Bone marrow (tissue), 2 donors: Measurements from ENCODE around the gene RGL3.
"Not testable (repeated sequence)": the region's sequence is repeated elsewhere in the genome, so short reads cannot be mapped to it uniquely, and the experiment has no call there.

Source experiments
- DNase-seq, 2 donors: peaks; one replicate each; lab custom pipeline; 2025; lab: John Stamatoyannopoulos, UW

Gene RGL3

GRCh38 chr19:11420429-11421370 lies 1.6 kb upstream of the RGL3 start:
- peak in 1 of 2 donors; percentile 36 for DNase-seq

DNA sequence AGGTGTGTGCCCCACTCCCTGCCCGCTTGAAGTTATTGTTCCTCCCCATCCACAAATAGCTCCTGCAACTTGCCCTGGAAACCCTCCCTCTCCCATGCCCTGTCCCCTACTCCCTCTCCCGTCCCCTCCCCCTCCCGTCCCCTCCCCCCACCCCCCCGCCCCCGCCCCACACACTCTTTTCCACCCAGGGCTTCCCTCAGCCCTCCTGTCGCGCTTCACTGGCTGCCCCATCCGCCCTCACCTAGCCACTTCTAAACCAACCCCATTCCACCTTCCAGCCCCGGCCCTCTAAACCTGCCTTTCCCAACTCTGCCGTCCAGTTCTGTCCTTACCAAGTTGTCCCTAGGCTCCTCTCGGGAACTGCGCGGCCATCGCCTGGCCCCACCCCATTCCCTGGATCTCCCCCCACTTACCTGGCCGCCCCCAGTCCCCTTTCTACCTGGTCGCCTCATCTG lies 993 bp downstream of the RGL3 start:
- DNase-seq: no peak

GRCh38 chr19:11416346-11417052 lies 2.6 kb downstream of the RGL3 start:
- DNase-seq: no peak

GRCh38 chr19:11414544-11414943 lies 4.6 kb downstream of the RGL3 start:
- no peak for DNase-seq

DNA sequence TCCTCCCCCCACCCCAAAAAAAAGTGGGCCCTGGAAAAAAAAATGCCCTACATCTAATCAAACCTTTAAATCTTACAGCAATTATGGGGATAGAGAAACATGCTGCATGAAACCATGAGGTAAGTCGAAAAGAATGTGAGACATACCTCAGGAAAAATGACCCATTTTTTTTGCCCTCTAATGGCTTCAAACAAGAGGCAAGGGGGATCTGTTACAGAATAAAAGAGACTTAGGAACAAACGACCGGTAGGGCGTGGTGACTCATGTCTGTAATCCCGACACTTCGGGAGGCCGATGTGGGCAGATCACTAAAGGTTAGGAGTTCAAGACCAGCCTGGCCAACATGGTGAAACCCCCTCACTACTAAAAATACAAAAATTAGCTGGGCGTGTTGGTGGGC lies 8.4 kb downstream of the RGL3 start:
- no peak for DNase-seq

DNA sequence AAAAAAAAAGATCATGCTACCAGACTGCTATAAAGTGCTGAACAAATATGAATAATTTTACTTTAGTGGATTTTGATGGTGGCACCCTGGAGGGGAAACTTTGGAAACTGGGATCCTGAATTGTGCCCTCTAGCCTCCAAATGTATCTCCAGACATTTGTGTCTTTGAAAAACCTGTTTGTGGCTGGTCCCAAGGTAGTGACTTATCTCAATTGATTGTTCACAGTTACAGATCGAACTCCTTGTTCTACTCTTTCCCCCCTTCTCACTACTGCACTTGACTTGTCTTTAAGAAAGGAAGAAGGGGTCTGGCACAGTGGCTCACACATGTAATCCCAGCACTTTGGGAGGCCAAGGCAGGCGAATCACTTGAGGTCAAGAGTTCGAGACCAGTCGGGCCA lies 10.5 kb downstream of the RGL3 start:
- no peak for DNase-seq

DNA sequence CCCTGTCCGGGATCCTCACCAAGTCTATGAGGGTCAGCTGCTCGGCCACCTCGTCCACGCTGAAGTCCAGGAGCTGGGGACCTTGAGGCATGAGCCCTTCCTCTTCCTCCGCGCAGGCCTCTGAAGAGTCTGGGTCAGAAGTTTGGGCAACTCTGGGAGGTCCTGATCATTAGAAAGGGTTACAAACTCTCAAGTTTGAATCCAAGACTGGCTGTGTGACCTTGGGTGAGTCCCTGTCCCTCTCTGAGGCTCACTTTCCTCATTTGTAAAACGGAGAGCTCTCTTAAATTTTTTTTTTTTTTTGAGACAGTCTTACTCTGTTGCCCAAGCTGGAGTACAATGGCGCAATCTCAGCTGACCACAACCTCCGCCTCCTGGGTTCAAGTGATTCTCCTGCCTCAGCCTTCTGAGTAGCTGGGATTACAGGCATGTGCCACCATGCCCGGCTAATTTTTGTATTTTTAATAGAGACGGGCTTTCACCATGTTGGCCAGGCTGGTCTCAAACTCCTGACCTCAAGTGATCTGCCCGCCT lies 12.3 kb downstream of the RGL3 start:
- DNase-seq: not testable (repeated sequence)

- no peak for DNase-seq
These were observed 13.1 kb downstream of the RGL3 start for GRCh38 chr19:11405846-11406643.

- no peak for DNase-seq
These were observed 14.4 kb downstream of the RGL3 start for GRCh38 chr19:11404588-11405222.

DNA sequence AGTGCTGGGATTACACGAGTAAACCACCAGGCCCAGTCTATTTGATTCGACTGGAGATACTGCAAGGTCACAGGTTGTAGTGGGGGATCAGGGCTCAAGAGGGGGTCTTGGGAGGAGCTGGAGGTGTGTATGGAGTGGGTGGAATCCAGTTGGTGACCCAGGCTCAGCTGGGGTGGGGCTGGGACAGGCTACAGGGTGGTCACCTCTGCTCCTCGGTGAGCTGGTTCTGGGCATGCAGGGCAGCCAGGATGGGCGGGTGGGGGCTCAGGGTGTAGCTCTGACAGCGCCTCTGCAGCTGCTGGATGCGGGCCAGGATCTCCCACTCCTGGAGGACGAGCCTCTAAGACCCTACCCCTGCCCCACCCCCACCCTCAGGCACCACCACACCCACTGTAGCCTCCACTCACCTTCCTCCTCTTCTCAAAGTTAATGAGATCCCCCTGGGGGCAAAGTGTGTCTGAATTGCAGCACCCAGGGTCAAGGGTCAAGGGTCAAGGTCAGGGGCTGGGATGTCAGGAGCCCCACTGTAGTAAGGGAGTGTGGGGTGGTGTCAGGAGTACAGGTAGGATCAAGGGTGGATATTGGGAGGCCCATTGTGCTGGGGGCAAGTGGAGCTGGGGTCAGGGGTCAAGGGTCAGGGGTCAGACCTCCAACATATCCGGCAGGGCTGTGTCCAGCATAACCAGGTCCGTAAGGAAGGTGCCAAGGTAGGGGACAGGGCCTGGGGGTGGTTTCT lies 17.1 kb downstream of the RGL3 start:
- no peak for DNase-seq

DNA sequence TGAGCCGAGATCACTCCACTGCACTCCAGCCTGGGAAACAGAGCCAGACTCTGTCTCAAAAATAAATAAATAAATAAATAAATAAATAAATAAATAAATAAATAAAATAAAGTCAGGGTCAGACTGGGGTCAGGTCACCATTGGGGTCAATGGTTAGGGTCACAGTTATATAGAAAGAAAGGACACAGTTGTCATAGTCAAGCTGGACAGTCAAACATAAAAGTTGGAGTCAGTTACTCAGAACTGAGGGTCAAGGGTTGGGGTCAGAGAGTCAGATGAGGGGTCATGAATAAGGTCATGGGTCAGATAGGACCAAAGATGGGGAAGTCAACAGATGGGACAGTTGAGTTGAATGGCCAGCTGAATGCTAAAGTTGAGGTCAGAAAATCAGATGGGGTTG lies 18.3 kb downstream of the RGL3 start:
- no peak for DNase-seq

DNA sequence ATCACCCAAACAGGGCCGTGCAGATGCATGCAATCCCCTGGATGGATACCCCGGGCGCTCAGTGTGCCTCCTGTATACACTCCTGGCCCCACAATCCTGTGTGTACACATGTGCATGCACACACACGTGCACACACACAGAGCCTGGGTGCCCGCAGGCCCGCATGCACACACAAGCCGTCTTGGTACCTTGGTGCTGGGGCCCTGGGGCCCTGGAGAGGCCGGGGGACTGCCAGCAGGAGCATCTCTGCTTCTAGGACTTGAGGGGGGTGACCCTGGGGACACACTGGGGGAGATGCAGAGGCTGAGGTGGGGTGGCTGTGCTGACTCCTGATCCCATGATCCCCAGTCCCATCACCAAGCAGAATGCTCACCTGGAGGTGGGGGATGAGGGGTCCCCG lies 19.4 kb downstream of the RGL3 start:
- no peak for DNase-seq

- no peak for DNase-seq
These were observed 22.0 kb downstream of the RGL3 start for GRCh38 chr19:11397089-11397610.

GRCh38 chr19:11390933-11391680 lies 28.0 kb downstream of the RGL3 start:
- DNase-seq: no peak

DNA sequence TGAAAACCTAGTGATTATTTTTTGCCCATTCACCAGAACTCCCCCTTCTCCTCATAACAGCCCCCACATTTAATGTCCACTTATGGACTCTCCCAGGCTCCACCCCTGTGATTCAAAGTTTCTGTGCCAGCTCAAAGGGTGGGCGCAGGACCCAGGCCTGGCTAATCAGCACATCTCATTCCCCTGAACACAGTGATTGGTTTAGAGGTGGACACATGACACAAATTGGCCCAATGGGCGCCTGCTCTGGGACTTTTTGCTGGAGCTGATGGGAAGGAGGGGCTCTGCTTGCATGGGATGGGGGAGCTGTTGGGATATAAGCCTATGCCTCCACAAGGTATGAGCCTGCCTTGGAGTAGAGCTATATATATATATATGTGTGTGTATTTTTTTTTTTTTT lies 28.8 kb downstream of the RGL3 start:
- no peak for DNase-seq

GRCh38 chr19:11387162-11388034 lies 31.7 kb downstream of the RGL3 start:
- DNase-seq: no peak

DNA sequence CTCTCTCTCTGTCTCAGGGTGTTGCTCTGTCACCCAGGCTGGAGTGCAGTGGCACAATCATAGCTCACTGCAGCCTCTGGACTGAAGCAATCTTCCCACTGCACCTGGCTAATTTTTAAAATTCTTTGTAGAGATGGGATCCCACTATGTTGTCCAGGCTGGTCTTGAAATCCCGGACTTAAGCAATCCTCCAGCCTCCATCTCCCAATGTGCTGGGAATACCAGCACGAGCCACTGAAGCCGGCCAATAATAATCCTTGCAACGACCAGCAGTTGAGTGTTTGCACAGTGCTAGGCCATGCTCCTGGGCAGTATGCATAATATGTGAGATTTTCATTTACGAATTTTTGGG lies 34.4 kb downstream of the RGL3 start:
- DNase-seq: no peak

DNA sequence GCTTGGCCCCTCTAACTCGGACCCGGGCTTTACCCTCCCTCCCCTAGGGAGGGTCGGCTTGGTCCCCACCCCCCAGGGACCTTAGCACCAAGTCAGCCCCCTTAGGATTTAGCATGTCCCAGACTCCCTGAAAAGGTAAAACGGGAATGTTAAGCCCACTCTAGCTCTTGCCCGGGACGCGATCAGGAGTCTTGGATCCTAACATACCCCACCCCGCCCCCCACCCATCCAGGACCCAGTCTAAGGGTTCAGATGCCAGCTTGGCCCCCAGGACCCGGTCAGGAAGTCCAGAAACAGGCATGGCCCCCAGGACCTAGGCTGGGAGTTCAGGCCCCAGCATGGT lies 35.4 kb downstream of the RGL3 start:
- no peak for DNase-seq
